NCI-H524 treated with DMSO at 0.1 percent for 48 hours (cell line): ENCODE measurements around the gene GJB1.
"Not testable (repeated sequence)": the region's sequence is repeated elsewhere in the genome, so short reads cannot be mapped to it uniquely, and the experiment has no call there.

Experiments used
- DNase-seq: peaks from one replicate; lab custom pipeline; 2025; lab: John Stamatoyannopoulos, UW

GJB1 gene

DNA sequence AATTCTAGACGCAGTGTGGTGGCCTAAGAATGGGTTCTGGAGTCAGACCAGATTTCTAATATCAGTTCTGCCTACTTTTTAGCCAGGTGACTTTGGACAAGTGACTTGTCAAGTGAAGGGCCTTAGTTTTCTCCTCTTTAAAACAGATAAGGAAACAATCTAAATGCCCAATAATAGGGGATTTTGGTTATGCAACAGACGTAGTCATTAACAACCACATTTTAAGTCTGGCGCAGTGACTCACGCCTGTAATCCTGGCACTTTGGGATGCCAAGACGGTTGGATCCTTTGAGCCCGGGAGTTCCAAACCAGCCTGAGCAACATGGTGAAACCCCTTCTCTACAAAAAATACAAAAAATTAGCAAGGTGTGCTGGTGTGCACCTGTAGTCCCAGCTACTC is 33.0 kb downstream of the GJB1 start:
- DNase-seq: no peak

DNA sequence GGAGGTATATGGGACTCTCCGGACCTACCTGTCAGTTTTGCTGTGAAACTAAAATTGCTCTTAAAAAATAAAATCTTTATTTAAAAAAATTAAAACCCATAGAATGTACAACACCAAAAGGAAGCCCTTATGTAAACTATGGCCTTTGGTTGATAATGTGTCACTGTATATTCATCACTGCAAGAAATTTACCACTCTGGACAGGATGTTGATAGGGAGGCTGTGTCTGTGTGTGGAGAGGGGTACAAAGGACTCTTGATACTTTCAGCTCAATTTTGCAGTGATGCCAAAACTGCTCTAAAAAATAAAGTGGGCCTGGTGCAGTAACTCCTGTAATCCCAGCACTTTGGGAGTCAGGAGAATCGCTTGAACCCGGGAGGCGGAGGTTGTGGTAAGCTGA is 33.8 kb downstream of the GJB1 start:
- DNase-seq: no peak

DNA sequence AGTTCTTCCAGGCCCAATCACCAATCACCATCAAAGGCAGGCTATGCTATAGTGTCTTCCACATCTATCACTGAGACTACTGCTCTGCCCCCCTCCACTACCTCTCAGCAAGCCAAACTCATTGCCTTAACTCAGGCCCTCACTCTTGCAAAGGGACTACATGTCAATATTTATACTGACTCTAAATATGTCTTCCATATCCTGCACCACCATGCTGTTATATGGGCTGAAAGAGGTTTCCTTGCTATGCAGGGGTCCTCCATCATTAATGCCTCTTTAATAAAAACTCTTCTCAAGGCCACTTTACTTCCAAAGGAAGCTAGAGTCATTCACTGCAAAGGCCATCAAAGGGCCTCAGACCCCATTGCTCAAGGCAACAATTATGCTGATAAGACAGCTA is 45.6 kb downstream of the GJB1 start:
- not testable (repeated sequence) for DNase-seq

DNA sequence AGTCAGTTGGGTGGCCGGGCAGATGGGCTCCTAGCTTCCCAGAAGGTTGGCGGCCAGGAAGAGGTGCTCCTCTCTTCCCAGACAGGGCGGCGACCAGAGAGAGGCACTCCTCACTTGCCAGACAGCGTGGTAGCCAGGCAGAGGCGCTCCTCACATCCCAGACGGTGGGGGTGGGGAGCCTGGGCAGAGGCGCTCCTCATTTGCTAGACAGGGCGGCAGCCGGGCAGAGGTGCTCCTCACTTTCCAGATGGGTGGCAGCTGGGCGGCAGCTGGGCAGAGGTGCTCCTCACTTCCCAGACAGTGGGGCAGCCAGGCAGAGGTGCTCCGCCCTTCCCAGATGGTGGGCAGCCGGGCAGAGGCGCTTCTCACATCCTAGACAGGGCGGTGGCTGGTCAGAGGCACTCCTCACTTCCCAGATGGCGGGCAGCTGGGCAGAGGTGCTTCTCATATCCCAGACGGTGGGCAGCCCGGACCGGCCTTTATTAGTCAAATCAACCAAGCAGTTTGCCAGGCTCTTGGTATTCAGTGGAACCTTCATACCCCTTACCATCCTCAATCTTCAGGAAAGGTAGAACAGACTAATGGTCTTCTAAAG is 46.9 kb downstream of the GJB1 start:
- DNase-seq: no peak

DNA sequence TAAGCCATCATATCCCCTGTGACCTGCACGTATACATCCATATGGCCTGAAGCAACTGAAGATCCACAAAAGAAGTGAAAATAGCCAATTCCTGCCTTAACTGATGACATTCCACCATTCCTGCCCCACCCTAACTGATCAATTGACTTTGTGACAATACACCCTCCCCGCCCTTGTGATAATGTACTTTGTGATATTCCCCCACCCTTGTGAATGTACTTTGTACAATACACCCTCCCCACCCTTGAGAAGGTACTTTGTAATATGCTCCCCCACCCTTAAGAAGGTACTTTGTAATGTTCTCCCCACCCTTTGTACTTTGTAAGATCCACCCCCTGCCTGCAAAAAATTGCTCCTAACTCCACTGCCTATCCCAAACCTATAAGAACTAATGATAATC is 49.3 kb downstream of the GJB1 start:
- DNase-seq: not testable (repeated sequence)
